Renal cortical epithelial cell (primary cell): ENCODE results near the gene FAM241B. TPM values are rescaled to one million over a fixed set of nuclear protein-coding genes. Genes with fewer than 3 reads are reported as not detected.

Experiments
- DNase-seq: peaks from one replicate; pipeline ENCODE4 v3.0.0-alpha.2; 2011; ENCODE audit warnings: low read depth
- total RNA-seq: library from RNA; depleted of rRNA; stranded (reverse); fragments of >200 nt; gene quantifications from 2 replicates; pipeline ENCODE4 v1.2.3, GENCODE V29; 2014

FAM241B gene
- total RNA-seq = 2.3 and 2.9 TPM in 2 replicates

- DNase-seq = peak; percentile 31
Observed at GRCh38 chr10:69629897-69630650, at the start of gene FAM241B. Gene FAM241B (plus strand): TSS chr10:69630247. CDS start chr10:69631744, 1,497 bp downstream.

- DNase-seq = no peak
Observed at GRCh38 chr10:69580435-69580834, 49.6 kb upstream of the FAM241B start.

- DNase-seq = no peak
Observed at GRCh38 chr10:69583106-69583505, 46.9 kb upstream of the FAM241B start.

- no peak for DNase-seq
Observed at GRCh38 chr10:69584624-69585023, 45.4 kb upstream of the FAM241B start.

GRCh38 chr10:69588358-69588757 lies 41.7 kb upstream of the FAM241B start:
- DNase-seq = no peak

- DNase-seq = no peak
Observed at GRCh38 chr10:69600761-69601330, 29.2 kb upstream of the FAM241B start.

- DNase-seq = no peak
Observed at GRCh38 chr10:69609077-69609476, 21.0 kb upstream of the FAM241B start.

- no peak for DNase-seq
Observed at GRCh38 chr10:69612760-69613159, 17.3 kb upstream of the FAM241B start.

GRCh38 chr10:69614130-69614529 lies 15.9 kb upstream of the FAM241B start:
- no peak for DNase-seq

GRCh38 chr10:69616358-69616757 lies 13.7 kb upstream of the FAM241B start:
- no peak for DNase-seq

GRCh38 chr10:69618746-69619145 lies 11.3 kb upstream of the FAM241B start:
- DNase-seq = no peak

- no peak for DNase-seq
Observed at GRCh38 chr10:69619626-69620025, 10.4 kb upstream of the FAM241B start.

GRCh38 chr10:69620625-69621024 lies 9.4 kb upstream of the FAM241B start:
- no peak for DNase-seq

GRCh38 chr10:69624245-69624786 lies 5.7 kb upstream of the FAM241B start:
- DNase-seq = no peak

GRCh38 chr10:69626826-69627225 lies 3.2 kb upstream of the FAM241B start:
- no peak for DNase-seq

- no peak for DNase-seq
Observed at GRCh38 chr10:69628891-69629290, 1.2 kb upstream of the FAM241B start.

- no peak for DNase-seq
Observed at GRCh38 chr10:69629519-69629896, 539 bp upstream of the FAM241B start.

GRCh38 chr10:69630651-69631400 lies 779 bp downstream of the FAM241B start:
- DNase-seq = no peak

- DNase-seq = no peak
Observed at GRCh38 chr10:69631566-69631965, 1.5 kb downstream of the FAM241B start.

GRCh38 chr10:69632516-69633199 lies 2.6 kb downstream of the FAM241B start:
- DNase-seq = no peak

- no peak for DNase-seq
Observed at GRCh38 chr10:69633673-69634635, 3.9 kb downstream of the FAM241B start.
